ENCODE results near the gene ATF4.

ATF4 gene

GRCh38 chr22:39535357-39535725 lies 15.0 kb downstream of the ATF4 start:
- H3K9ac ChIP-seq (ENCODE audit: low read depth, low read length, poor library complexity, severe bottlenecking): peak overlapping the region; percentile 3
- no peak for TF ChIP-seq EZH2phosphoT487 (IDR thresholded peaks at IDR 0.05; ENCODE audit: borderline replicate concordance)
- TF ChIP-seq, protein P1, sequence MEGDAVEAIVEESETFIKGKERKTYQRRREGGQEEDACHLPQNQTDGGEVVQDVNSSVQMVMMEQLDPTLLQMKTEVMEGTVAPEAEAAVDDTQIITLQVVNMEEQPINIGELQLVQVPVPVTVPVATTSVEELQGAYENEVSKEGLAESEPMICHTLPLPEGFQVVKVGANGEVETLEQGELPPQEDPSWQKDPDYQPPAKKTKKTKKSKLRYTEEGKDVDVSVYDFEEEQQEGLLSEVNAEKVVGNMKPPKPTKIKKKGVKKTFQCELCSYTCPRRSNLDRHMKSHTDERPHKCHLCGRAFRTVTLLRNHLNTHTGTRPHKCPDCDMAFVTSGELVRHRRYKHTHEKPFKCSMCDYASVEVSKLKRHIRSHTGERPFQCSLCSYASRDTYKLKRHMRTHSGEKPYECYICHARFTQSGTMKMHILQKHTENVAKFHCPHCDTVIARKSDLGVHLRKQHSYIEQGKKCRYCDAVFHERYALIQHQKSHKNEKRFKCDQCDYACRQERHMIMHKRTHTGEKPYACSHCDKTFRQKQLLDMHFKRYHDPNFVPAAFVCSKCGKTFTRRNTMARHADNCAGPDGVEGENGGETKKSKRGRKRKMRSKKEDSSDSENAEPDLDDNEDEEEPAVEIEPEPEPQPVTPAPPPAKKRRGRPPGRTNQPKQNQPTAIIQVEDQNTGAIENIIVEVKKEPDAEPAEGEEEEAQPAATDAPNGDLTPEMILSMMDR (conservative IDR thresholded peaks at IDR 0.05; ENCODE audit: low read length): no peak
- H3K4me2 ChIP-seq (ENCODE audit: low read depth, low read length, poor library complexity, severe bottlenecking): peak overlapping the region; percentile 58
- no peaks in the 10 kb centered on the region for H3K9me2 ChIP-seq (replicated peaks; ENCODE audit: low read depth, low read length)
- peak overlapping the region; percentile 29; the same call in 1 of the 2 replicates for H2AFZ ChIP-seq (ENCODE audit: low read length)
- H4K20me1 ChIP-seq (ENCODE audit: insufficient read depth, low read length, poor library complexity, severe bottlenecking): peaks cover 9% of the 10 kb centered on the region
- H3K79me2 ChIP-seq (ENCODE audit: insufficient read depth, low read length): peaks cover 22% of the 10 kb centered on the region
- H3K9me3 ChIP-seq (ENCODE audit: insufficient read depth, low read depth, low read length): no peaks in the 10 kb centered on the region
- no peaks in the 10 kb centered on the region for H3K27me3 ChIP-seq (ENCODE audit: insufficient read depth, low read length, poor library complexity, severe bottlenecking)
- peaks cover 21% of the 10 kb centered on the region for H3K4me1 ChIP-seq (ENCODE audit: insufficient read depth, low read length, poor library complexity, severe bottlenecking)
- H3K4me3 ChIP-seq (ENCODE audit: low read length, poor library complexity, severe bottlenecking): no peak overlapping the region
- H3K36me3 ChIP-seq (ENCODE audit: insufficient read depth, low read length): no peaks in the 10 kb centered on the region
- H3F3A ChIP-seq (ENCODE audit: low read depth): no peaks in the 10 kb centered on the region

DNA sequence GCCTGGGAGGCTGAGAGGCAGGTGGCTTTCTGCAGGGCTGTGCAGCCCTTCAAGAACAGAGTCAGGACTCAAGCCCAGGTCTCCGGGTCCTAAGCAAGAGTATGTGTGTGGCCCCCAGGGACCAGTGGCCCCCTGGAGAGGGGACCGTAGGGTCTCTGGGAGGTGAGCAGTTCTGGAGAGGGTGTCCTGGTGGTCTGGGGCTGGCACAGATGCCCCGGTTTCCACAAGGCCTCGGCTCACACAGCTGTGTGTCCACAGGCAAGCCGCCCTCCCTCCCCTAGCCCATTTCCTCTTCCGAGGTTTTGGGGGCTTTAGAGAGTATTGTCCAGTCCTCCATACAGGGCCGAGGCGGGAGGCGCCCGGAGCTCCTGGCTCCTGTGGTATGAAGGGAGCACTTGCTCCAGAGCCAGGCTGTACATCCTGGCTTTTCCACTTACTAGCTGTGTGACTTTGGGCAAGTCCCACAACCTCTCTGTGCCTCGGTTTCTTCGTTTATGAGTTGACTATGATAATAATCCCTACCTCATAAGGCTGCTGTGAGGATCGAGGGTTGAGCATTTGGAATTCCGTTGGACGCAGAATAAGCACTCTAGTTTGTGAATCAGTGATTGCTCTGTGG lies 15.6 kb downstream of the ATF4 start:
- H3F3A ChIP-seq (ENCODE audit: low read depth): no peaks in the 10 kb centered on the region
- no peak overlapping the region for H3K9ac ChIP-seq (ENCODE audit: low read depth, low read length, poor library complexity, severe bottlenecking)
- no peak for TF ChIP-seq EZH2phosphoT487 (IDR thresholded peaks at IDR 0.05; ENCODE audit: borderline replicate concordance)
- TF ChIP-seq, protein P1 (conservative IDR thresholded peaks at IDR 0.05; ENCODE audit: low read length): no peak
- H3K4me2 ChIP-seq (ENCODE audit: low read depth, low read length, poor library complexity, severe bottlenecking): no peak overlapping the region
- H4K20me1 ChIP-seq (ENCODE audit: insufficient read depth, low read length, poor library complexity, severe bottlenecking): peaks cover 6% of the 10 kb centered on the region
- no peaks in the 10 kb centered on the region for H3K9me3 ChIP-seq (ENCODE audit: insufficient read depth, low read depth, low read length)
- H3K9me2 ChIP-seq (replicated peaks; ENCODE audit: low read depth, low read length): no peaks in the 10 kb centered on the region
- peaks cover 16% of the 10 kb centered on the region for H3K79me2 ChIP-seq (ENCODE audit: insufficient read depth, low read length)
- H3K36me3 ChIP-seq (ENCODE audit: insufficient read depth, low read length): no peaks in the 10 kb centered on the region
- no peaks in the 10 kb centered on the region for H3K27me3 ChIP-seq (ENCODE audit: insufficient read depth, low read length, poor library complexity, severe bottlenecking)
- H2AFZ ChIP-seq (ENCODE audit: low read length): no peak overlapping the region
- no peak overlapping the region for H3K4me3 ChIP-seq (ENCODE audit: low read length, poor library complexity, severe bottlenecking)
- H3K4me1 ChIP-seq (ENCODE audit: insufficient read depth, low read length, poor library complexity, severe bottlenecking): peaks cover 16% of the 10 kb centered on the region

DNA sequence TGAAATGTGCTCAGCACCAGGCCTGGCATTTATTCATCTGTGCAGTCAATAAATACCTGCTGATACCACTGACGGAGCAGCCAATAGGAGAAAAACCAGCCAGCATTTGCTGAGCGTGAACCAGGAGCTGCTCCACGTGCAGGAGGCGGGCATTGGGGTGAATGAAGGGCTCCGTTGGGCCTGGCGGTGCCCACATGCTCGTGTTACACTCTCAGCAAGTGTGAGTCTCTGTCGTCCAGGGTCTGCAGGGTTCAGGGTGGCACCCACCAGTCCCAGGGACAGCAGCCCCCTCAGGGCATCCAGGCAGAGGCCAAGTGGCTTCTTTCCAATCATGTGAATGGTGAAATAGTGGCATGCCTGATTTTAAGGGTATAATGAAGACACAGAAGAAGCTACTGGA lies 16.3 kb downstream of the ATF4 start:
- no peak for TF ChIP-seq EZH2phosphoT487 (IDR thresholded peaks at IDR 0.05; ENCODE audit: borderline replicate concordance)
- TF ChIP-seq, protein P1 (conservative IDR thresholded peaks at IDR 0.05; ENCODE audit: low read length): no peak
- H3K27me3 ChIP-seq (ENCODE audit: insufficient read depth, low read length, poor library complexity, severe bottlenecking): no peaks in the 10 kb centered on the region
- no peak overlapping the region for H3K4me2 ChIP-seq (ENCODE audit: low read depth, low read length, poor library complexity, severe bottlenecking)
- peaks cover 8% of the 10 kb centered on the region for H3K79me2 ChIP-seq (ENCODE audit: insufficient read depth, low read length)
- H3K9me2 ChIP-seq (replicated peaks; ENCODE audit: low read depth, low read length): no peaks in the 10 kb centered on the region
- peaks cover 9% of the 10 kb centered on the region for H3K4me1 ChIP-seq (ENCODE audit: insufficient read depth, low read length, poor library complexity, severe bottlenecking)
- H3K9ac ChIP-seq (ENCODE audit: low read depth, low read length, poor library complexity, severe bottlenecking): no peak overlapping the region
- no peak overlapping the region for H3K4me3 ChIP-seq (ENCODE audit: low read length, poor library complexity, severe bottlenecking)
- no peaks in the 10 kb centered on the region for H3K36me3 ChIP-seq (ENCODE audit: insufficient read depth, low read length)
- peaks cover 5% of the 10 kb centered on the region for H4K20me1 ChIP-seq (ENCODE audit: insufficient read depth, low read length, poor library complexity, severe bottlenecking)
- H2AFZ ChIP-seq (ENCODE audit: low read length): no peak overlapping the region
- no peaks in the 10 kb centered on the region for H3K9me3 ChIP-seq (ENCODE audit: insufficient read depth, low read depth, low read length)
- H3F3A ChIP-seq (ENCODE audit: low read depth): no peaks in the 10 kb centered on the region

Data from Loucy (cell line).